IMR-90 (cell line): ENCODE data around the gene CIAO3. TPM values are rescaled to one million over a fixed set of nuclear protein-coding genes. Genes with fewer than 3 reads are reported as not detected.

Experiments
- ATAC-seq: fragments of 200-7000 bp; cut with Tn5 transposase; 2 replicates; pipeline ENCODE4 v1.9.1; 2020; ENCODE audit warnings: low read depth, mild to moderate bottlenecking, moderate library complexity
- BruUV-seq: library from RNA; stranded (reverse); fragments of 400-500 nt; replicated peaks from 2 replicates; lab custom pipeline; 2021; lab: Mats Ljungman, UMichigan
- CTCF ChIA-PET: fragments of 300-600 bp; formaldehyde crosslinking; extraction: SDS; loops from one replicate; lab custom pipeline; 2021; ENCODE audit warnings: antibody characterized with exemption; lab: Yijun Ruan, JAX
- POLR2A ChIA-PET: fragments of 300-600 bp; sonication (Branson Sonifier 250); formaldehyde crosslinking; loops from one replicate; lab custom pipeline; 2022; ENCODE audit warnings: antibody characterized with exemption; ENCODE audit not compliant: unreplicated experiment; lab: Charles Lee
- DNase-seq: peaks from one replicate; pipeline ENCODE4 v3.0.0; 2013
- H2AFZ ChIP-seq: replicated peaks from 2 replicates; pipeline ENCODE3; 2013; ENCODE audit warnings: low read length, mild to moderate bottlenecking; ENCODE audit not compliant: poor library complexity
- H2AK5ac ChIP-seq: 2 replicates; pipeline ENCODE4 v1.6.1; 2013; ENCODE audit warnings: low read depth, low read length, inconsistent platforms
- H2AK9ac ChIP-seq: replicated peaks from 2 replicates; pipeline ENCODE3; 2013; ENCODE audit warnings: mild to moderate bottlenecking, low read depth, low read length, moderate library complexity; ENCODE audit not compliant: poor library complexity
- H2BK120ac ChIP-seq: 2 replicates; pipeline ENCODE4 v1.6.1; 2013; ENCODE audit warnings: low read depth, low read length, inconsistent platforms
- H2BK15ac ChIP-seq: 3 replicates; pipeline ENCODE4 v1.6.1; 2013; ENCODE audit warnings: low read depth, low read length, inconsistent platforms
- H2BK20ac ChIP-seq: 2 replicates; pipeline ENCODE4 v1.6.1; 2013; ENCODE audit warnings: low read depth, mild to moderate bottlenecking, inconsistent platforms, low read length, moderate library complexity
- H2BK5ac ChIP-seq: 2 replicates; pipeline ENCODE4 v1.6.1; 2013; ENCODE audit warnings: mild to moderate bottlenecking, low read depth, low read length, inconsistent platforms; ENCODE audit not compliant: poor library complexity, severe bottlenecking
- H3K14ac ChIP-seq: replicated peaks from 2 replicates; pipeline ENCODE4 v1.6.1; 2013; ENCODE audit warnings: low read depth, low read length, inconsistent platforms
- H3K18ac ChIP-seq: 2 replicates; pipeline ENCODE4 v1.6.1; 2013; ENCODE audit warnings: low read depth, low read length, control low read depth
- H3K23ac ChIP-seq: 2 replicates; pipeline ENCODE4 v1.6.1; 2013; ENCODE audit warnings: low read depth, low read length, inconsistent platforms
- H3K27ac ChIP-seq: 2 replicates; pipeline ENCODE4 v1.5.1; 2013; ENCODE audit warnings: mild to moderate bottlenecking, control low read depth, low read length; ENCODE audit not compliant: insufficient read depth
- H3K27me3 ChIP-seq: 2 replicates; pipeline ENCODE4 v1.6.1; 2013; ENCODE audit warnings: low read length; ENCODE audit not compliant: control insufficient read depth, insufficient read depth
- H3K36me3 ChIP-seq: 2 replicates; pipeline ENCODE4 v1.6.1; 2013; ENCODE audit warnings: low read length, mixed read lengths; ENCODE audit not compliant: control insufficient read depth, insufficient read depth
- H3K4ac ChIP-seq: 2 replicates; pipeline ENCODE4 v1.6.1; 2013; ENCODE audit warnings: low read depth, low read length, inconsistent platforms
- H3K4me1 ChIP-seq: 2 replicates; pipeline ENCODE4 v1.6.1; 2013; ENCODE audit warnings: low read length, mixed read lengths; ENCODE audit not compliant: control insufficient read depth, insufficient read depth
- H3K4me2 ChIP-seq: 2 replicates; pipeline ENCODE4 v1.6.1; 2013; ENCODE audit warnings: low read depth, mild to moderate bottlenecking, control low read depth, low read length, moderate library complexity
- H3K4me3 ChIP-seq: 2 replicates; pipeline ENCODE4 v1.5.1; 2013; ENCODE audit warnings: low read depth, mild to moderate bottlenecking, control low read depth, low read length, moderate library complexity; ENCODE audit not compliant: insufficient read depth
- H3K56ac ChIP-seq: 2 replicates; pipeline ENCODE4 v1.6.1; 2013; ENCODE audit warnings: low read length, inconsistent platforms; ENCODE audit not compliant: insufficient read depth; ENCODE audit errors: extremely low read depth
- H3K79me1 ChIP-seq, 2 experiments: 2 replicates each; pipeline ENCODE4 v1.6.1; 2013; ENCODE audit warnings: low read length in 2 of 2, inconsistent platforms in 1 of 2, low read depth in 1 of 2
- H3K9ac ChIP-seq: 2 replicates; pipeline ENCODE4 v1.6.1; 2013; ENCODE audit warnings: low read depth, low read length, control low read depth
- H3K9me1 ChIP-seq: 2 replicates; pipeline ENCODE4 v1.6.1; 2013; ENCODE audit warnings: low read length, inconsistent platforms; ENCODE audit not compliant: insufficient read depth
- H3K9me3 ChIP-seq: 2 replicates; pipeline ENCODE4 v1.6.1; 2013; ENCODE audit warnings: low read length; ENCODE audit not compliant: control insufficient read depth, insufficient read depth
- H4K20me1 ChIP-seq: 2 replicates; pipeline ENCODE4 v1.6.1; 2013; ENCODE audit warnings: low read length, inconsistent platforms; ENCODE audit not compliant: insufficient read depth
- H4K5ac ChIP-seq: 2 replicates; pipeline ENCODE4 v1.6.1; 2013; ENCODE audit warnings: mild to moderate bottlenecking, low read depth, low read length, control low read depth
- H4K8ac ChIP-seq, 2 experiments: 2 replicates each; pipeline ENCODE4 v1.6.1; 2013; ENCODE audit warnings: low read depth in 2 of 2, low read length in 2 of 2, control low read depth in 1 of 2, inconsistent platforms in 1 of 2
- H4K91ac ChIP-seq: 2 replicates; pipeline ENCODE4 v1.6.1; 2013; ENCODE audit warnings: low read depth, low read length, inconsistent platforms; ENCODE audit not compliant: insufficient read depth
- BHLHE40 ChIP-seq: fragments of 150-350 bp; IDR thresholded peaks from 2 replicates; pipeline ENCODE4 v1.6.1; 2016; ENCODE audit warnings: mild to moderate bottlenecking, low read depth, low read length
- CEBPB ChIP-seq: IDR thresholded peaks from 2 replicates; pipeline ENCODE4 v1.6.1; 2012; ENCODE audit warnings: low read depth, low read length, improper control_type of control experiment
- CHD1 ChIP-seq: IDR thresholded peaks from 2 replicates; pipeline ENCODE4 v1.6.1; 2012; ENCODE audit warnings: low read depth, low read length, improper control_type of control experiment
- FOS ChIP-seq: fragments of 150-350 bp; IDR thresholded peaks from 2 replicates; pipeline ENCODE4 v1.6.1; 2016; ENCODE audit warnings: low read depth, low read length
- MAZ ChIP-seq: IDR thresholded peaks from 2 replicates; pipeline ENCODE4 v1.6.1; 2012; ENCODE audit warnings: low read depth, mild to moderate bottlenecking, low read length, improper control_type of control experiment, moderate library complexity, borderline replicate concordance
- MXI1 ChIP-seq: IDR thresholded peaks from 2 replicates; pipeline ENCODE4 v1.6.1; 2012; ENCODE audit warnings: low read depth, mild to moderate bottlenecking, low read length, moderate library complexity, borderline replicate concordance
- NFE2L2 ChIP-seq: fragments of 150-350 bp; IDR thresholded peaks from 2 replicates; pipeline ENCODE4 v1.6.1; 2016; ENCODE audit warnings: low read depth, mild to moderate bottlenecking, low read length
- POLR2A ChIP-seq: IDR thresholded peaks from 2 replicates; pipeline ENCODE4 v1.6.1; 2012; ENCODE audit warnings: mild to moderate bottlenecking, low read depth, low read length
- RAD21 ChIP-seq: IDR thresholded peaks from 2 replicates; pipeline ENCODE4 v1.6.1; 2012; ENCODE audit warnings: low read length, improper control_type of control experiment
- RCOR1 ChIP-seq: IDR thresholded peaks from 2 replicates; pipeline ENCODE4 v1.6.1; 2012; ENCODE audit warnings: mild to moderate bottlenecking, low read length, improper control_type of control experiment; ENCODE audit not compliant: insufficient replicate concordance
- RFX5 ChIP-seq: IDR thresholded peaks from 2 replicates; pipeline ENCODE4 v1.8.0; 2012; ENCODE audit warnings: low read depth, mild to moderate bottlenecking, low read length, moderate library complexity
- SMC3 ChIP-seq: fragments of 150-350 bp; IDR thresholded peaks from 2 replicates; pipeline ENCODE4 v1.6.1; 2016; ENCODE audit warnings: low read depth, mild to moderate bottlenecking, antibody characterized with exemption, low read length, moderate library complexity
- WGBS, 2 experiments: methylation state at CpG; one replicate each; pipeline versions ENCODE4 v1.1.5 to v1.1.7; 2013; ENCODE audit warnings: missing lambda C conversion rate in 2 of 2; ENCODE audit not compliant: insufficient read length in 1 of 2; ENCODE audit errors: extremely low coverage in 2 of 2; 5-methylcytosine and 5-hydroxymethylcytosine counted together
- dilution Hi-C: fragments of 300-500 bp; cut with HindIII; formaldehyde crosslinking; loops from one replicate; pipeline ENCODE4 v1.14.3; 2018; ENCODE audit warnings: low sequenced_read_pairs; ENCODE audit not compliant: unreplicated experiment
- in situ Hi-C: fragments of 300-500 bp; cut with MboI; formaldehyde crosslinking; loops from 3 replicates; pipeline ENCODE4 v1.14.3; 2019; ENCODE audit warnings: low sequenced_read_pairs, inconsistent platforms, mixed read lengths
- intact Hi-C: fragments of 100-400 bp; cut with micrococcal nuclease; formaldehyde crosslinking; loops from 2 replicates; pipeline ENCODE4 v1.10.0; 2022
- polyA plus RNA-seq, 3 experiments: library from polyadenylated mRNA; depleted of rRNA; stranded (reverse); fragments of >200 nt; gene quantifications; 2 replicates each; pipeline ENCODE4 v1.2.3, GENCODE V29; 2012; ENCODE audit warnings: low replicate concordance in 1 of 3
- total RNA-seq: library from RNA; depleted of rRNA; stranded (reverse); fragments of >200 nt; gene quantifications from 2 replicates; pipeline ENCODE4 v1.2.3, GENCODE V29; 2012
- TF ChIP-seq, protein P1 (sequence below): fragments of 150-350 bp; IDR thresholded peaks from 2 replicates; pipeline ENCODE4 v1.6.1; 2017; ENCODE audit warnings: mild to moderate bottlenecking, antibody characterized with exemption, low read length, low read depth
- TF ChIP-seq, protein P2 (sequence below): fragments of 150-350 bp; IDR thresholded peaks from 2 replicates; pipeline ENCODE4 v1.6.1; 2016; ENCODE audit warnings: low read depth, mild to moderate bottlenecking, low read length, moderate library complexity, borderline replicate concordance

The CIAO3 gene
- total and polyA plus RNA-seq, 2 of the 4 experiments (the other 2 are of a cell fraction) = 17.0 to 20.2 TPM

DNA sequence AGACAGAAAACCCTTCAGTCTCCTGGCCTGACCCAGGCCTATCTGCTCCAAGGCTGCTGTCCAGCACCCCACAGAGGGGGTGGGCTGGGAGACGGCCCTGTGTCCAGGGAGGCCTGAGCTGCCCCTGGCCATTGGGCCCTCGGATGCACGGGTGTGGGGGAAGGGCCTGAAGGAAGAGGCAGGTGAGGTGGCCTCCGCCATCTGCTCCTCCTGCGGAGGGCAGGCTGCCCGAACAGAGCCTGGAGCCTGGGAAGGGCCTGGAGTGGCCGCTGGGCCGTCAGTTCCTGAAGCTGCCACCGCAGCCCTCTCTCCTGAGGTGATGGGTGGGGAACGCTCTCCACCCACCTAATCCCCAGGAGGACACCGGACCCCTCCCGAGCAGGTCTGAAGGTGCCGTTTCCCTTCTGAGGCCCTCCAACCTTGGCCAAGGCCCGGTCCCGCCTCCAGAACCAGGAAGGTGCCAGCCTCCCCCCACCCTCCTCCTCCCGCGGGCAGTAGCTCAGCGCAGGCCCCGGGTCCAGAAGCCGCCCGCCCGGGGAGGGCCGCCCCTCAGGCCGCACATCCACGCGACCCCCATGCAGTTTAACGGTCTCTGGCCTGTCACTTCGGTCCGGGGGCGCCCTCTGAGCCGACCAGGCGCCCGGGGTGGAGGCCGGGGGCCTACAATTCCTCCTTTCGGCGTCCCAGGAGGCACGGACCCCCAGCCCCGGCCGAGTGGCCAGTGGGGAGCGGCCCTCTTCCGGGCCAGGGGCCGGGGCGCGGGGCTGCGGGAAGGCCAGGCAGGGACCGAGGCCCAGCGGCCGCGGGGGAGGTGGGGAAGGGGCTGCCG, 36.0 kb downstream of the CIAO3 start (continued):
- TF ChIP-seq RAD21 (no peak), POLR2A (no peak)

DNA sequence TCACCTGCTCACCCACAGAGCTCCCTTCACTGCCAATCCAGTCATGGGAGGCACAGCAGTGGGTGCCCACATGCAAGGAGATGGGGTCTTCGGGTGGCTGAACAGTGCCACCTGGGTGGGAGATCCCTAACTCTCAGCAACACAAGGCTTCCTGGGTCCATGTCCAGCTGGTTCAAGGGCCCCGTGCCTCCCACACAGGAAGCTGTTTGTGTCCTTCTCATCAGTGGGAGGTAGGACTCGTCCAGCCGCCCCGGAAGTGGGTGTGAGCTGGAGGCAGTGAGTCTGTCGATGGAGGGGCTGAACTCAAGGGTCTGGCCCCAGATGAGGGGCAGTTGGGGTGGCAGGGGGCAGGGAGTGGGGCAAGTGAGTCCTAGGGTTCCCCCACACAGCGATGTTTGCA, 36.8 kb downstream of the CIAO3 start:
- Histone ChIP-seq H3K27me3 (peaks cover 76% of the 10 kb centered on the region), H4K8ac (no peak overlapping the region), H4K91ac (no peak overlapping the region), H3K27ac (no peak overlapping the region), H4K5ac (no peak overlapping the region), H3K18ac (no peak overlapping the region), H4K20me1 (peaks cover 14% of the 10 kb centered on the region), H2BK20ac (no peak overlapping the region), H3K4me2 (no peak overlapping the region), H3K4me3 (no peak overlapping the region), H3K23ac (no peak overlapping the region), H3K9ac (no peak overlapping the region), H3K79me1 (no peaks in the 10 kb centered on the region), H2AFZ (no peak overlapping the region), H3K4me1 (no peaks in the 10 kb centered on the region), H2BK120ac (no peak overlapping the region), H3K14ac (no peak overlapping the region), H2BK15ac (no peak overlapping the region), H3K9me3 (no peaks in the 10 kb centered on the region), H2AK5ac (no peak overlapping the region), H3K4ac (no peak overlapping the region), H3K36me3 (no peaks in the 10 kb centered on the region), H2AK9ac (no peak overlapping the region), H3K56ac (no peak overlapping the region), H3K9me1 (no peaks in the 10 kb centered on the region), H2BK5ac (no peak overlapping the region)
- POLR2A ChIA-PET = no interaction called here
- ATAC-seq = no peak
- DNase-seq = no peak
- intact Hi-C loops (no loop called here), dilution Hi-C loops (no loop called here), in situ Hi-C loops (loop anchor here (25.0 kb wide), 1 partner anchor 358 kb away; the partner anchor contains the start of gene SSTR5)
- no CpG with 5 or more reads among the region's 7 CpGs for WGBS, 2 experiments
- BruUV-seq = no TSS peak
- CTCF ChIA-PET = no interaction called here
- no peak for TF ChIP-seq FOS
- no peak for TF ChIP-seq NFE2L2
- no peak for TF ChIP-seq MAZ
- TF ChIP-seq POLR2A = no peak
- TF ChIP-seq, protein P1, sequence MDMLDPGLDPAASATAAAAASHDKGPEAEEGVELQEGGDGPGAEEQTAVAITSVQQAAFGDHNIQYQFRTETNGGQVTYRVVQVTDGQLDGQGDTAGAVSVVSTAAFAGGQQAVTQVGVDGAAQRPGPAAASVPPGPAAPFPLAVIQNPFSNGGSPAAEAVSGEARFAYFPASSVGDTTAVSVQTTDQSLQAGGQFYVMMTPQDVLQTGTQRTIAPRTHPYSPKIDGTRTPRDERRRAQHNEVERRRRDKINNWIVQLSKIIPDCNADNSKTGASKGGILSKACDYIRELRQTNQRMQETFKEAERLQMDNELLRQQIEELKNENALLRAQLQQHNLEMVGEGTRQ = no peak
- TF ChIP-seq, protein P2, sequence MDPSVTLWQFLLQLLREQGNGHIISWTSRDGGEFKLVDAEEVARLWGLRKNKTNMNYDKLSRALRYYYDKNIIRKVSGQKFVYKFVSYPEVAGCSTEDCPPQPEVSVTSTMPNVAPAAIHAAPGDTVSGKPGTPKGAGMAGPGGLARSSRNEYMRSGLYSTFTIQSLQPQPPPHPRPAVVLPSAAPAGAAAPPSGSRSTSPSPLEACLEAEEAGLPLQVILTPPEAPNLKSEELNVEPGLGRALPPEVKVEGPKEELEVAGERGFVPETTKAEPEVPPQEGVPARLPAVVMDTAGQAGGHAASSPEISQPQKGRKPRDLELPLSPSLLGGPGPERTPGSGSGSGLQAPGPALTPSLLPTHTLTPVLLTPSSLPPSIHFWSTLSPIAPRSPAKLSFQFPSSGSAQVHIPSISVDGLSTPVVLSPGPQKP = no peak
- TF ChIP-seq CHD1 = no peak
- TF ChIP-seq SMC3 = no peak
- no peak for TF ChIP-seq RAD21
- TF ChIP-seq RFX5 = no peak
- no peak for TF ChIP-seq CEBPB
- no peak for TF ChIP-seq MXI1
- no peak for TF ChIP-seq BHLHE40
- TF ChIP-seq RCOR1 = no peak
